ENCODE measurements around the gene PCBP3. TPM values are rescaled to one million over a fixed set of nuclear protein-coding genes. Genes with fewer than 3 reads are reported as not detected.

Gene PCBP3
- total RNA-seq, 2 donors from 2014 or later = 2.3 to 2.5 TPM

- ATAC-seq (no peak), DNase-seq (peak in 1 of 2 donors; percentile 2)
- intact Hi-C loops (cut with DNase I, micrococcal nuclease) = loop anchor here in 1 of 2 donors (10.0 kb wide), 1 partner anchor 138 kb away; no protein-coding TSS in a partner anchor
Measured at GRCh38 chr21:45986316-45987051, 343.0 kb downstream of the PCBP3 start.

- no peak for ATAC-seq
- intact Hi-C loops (cut with DNase I, micrococcal nuclease) = loop anchor here in 1 of 2 donors (10.0 kb wide), 1 partner anchor 138 kb away; no protein-coding TSS in a partner anchor
Measured at GRCh38 chr21:45987121-45987711, 343.7 kb downstream of the PCBP3 start.

GRCh38 chr21:45988366-45989347 is 345.1 kb downstream of the PCBP3 start:
- DNase-seq (peak; percentile 1 to 18), ATAC-seq (no peak)
- intact Hi-C loops (cut with DNase I, micrococcal nuclease) = loop anchor here in 1 of 2 donors (10.0 kb wide), 1 partner anchor 136 kb away; no protein-coding TSS in a partner anchor

More at GRCh38 chr21:45987121-45987711, 343.7 kb downstream of the PCBP3 start:
- DNase-seq = no peak

- ATAC-seq (no peak), DNase-seq (peak in 1 of 2 donors; percentile 21)
- intact Hi-C loops (cut with DNase I, micrococcal nuclease) = loop anchor here in 1 of 2 donors (10.0 kb wide), 1 partner anchor 135 kb away; no protein-coding TSS in a partner anchor
Measured at GRCh38 chr21:45989355-45990048, 346.0 kb downstream of the PCBP3 start.

GRCh38 chr21:45990049-45990711 is 346.7 kb downstream of the PCBP3 start:
- DNase-seq (peak; percentile 4 to 22), ATAC-seq (no peak)
- intact Hi-C loops (cut with DNase I, micrococcal nuclease) = no loop called here

- intact Hi-C loops (cut with DNase I, micrococcal nuclease) = no loop called here
- DNase-seq (peak; percentile 5 to 21), ATAC-seq (no peak)
Measured at GRCh38 chr21:45990741-45991605, 347.4 kb downstream of the PCBP3 start.

GRCh38 chr21:45991606-45992300 is 348.2 kb downstream of the PCBP3 start:
- DNase-seq = peak; percentile 2 to 20
- no peak for ATAC-seq
- intact Hi-C loops (cut with DNase I, micrococcal nuclease) = no loop called here

Other genes starting within 250 kb of the PCBP3 start
- gene COL18A1, start 238.6 kb upstream of the PCBP3 start, total RNA-seq = 10 to 100 TPM; 10.6 to 17.0 TPM
- gene SLC19A1, start 101.3 kb upstream of the PCBP3 start, total RNA-seq = 10 to 100 TPM; 18.2 to 18.9 TPM